Activated CD8-positive, alpha-beta memory T cell treated with anti-CD3 and anti-CD28 coated beads, Interleukin-2, amount 10 ng/mL, durations not matched to agents 7 days and 5 days (primary cell): ENCODE measurements around the gene LEMD2. TPM values are rescaled to one million over a fixed set of nuclear protein-coding genes. Genes with fewer than 3 reads are reported as not detected.
A peak's percentile ranks its signal among the peaks of the same experiment; 100 is the strongest.

Source experiments
- ATAC-seq: fragments of 150-1000 bp; cut with Tn5 transposase; one replicate; pipeline ENCODE4 v1.10.0; 2021; ENCODE audit warnings: moderate library complexity
- CTCF ChIA-PET: fragments of 350-600 bp; sonication (Branson Sonifier 250); formaldehyde crosslinking; loops from one replicate; lab custom pipeline; 2021; ENCODE audit warnings: antibody characterized with exemption; lab: Charles Lee
- DNase-seq: peaks from one replicate; pipeline ENCODE4 v3.0.0-alpha.2; 2020
- H3K27ac Mint-ChIP-seq: one replicate; pipeline ENCODE4 v1.8.0; 2021; ENCODE audit warnings: mild to moderate bottlenecking, mixed read lengths
- H3K27me3 Mint-ChIP-seq: one replicate; pipeline ENCODE4 v1.8.0; 2021; ENCODE audit warnings: mixed read lengths
- H3K36me3 Mint-ChIP-seq: one replicate; pipeline ENCODE4 v1.8.0; 2021; ENCODE audit warnings: mild to moderate bottlenecking, mixed read lengths
- H3K4me1 Mint-ChIP-seq: one replicate; pipeline ENCODE4 v1.8.0; 2021; ENCODE audit warnings: mixed read lengths
- H3K4me3 Mint-ChIP-seq: one replicate; pipeline ENCODE4 v1.8.0; 2021; ENCODE audit warnings: mild to moderate bottlenecking, moderate library complexity, mixed read lengths
- H3K9me3 Mint-ChIP-seq: one replicate; pipeline ENCODE4 v1.8.0; 2022; ENCODE audit warnings: low read depth, mixed read lengths
- total RNA-seq, 2 experiments: library from RNA; stranded (reverse); gene quantifications; one replicate each; pipeline ENCODE4 v1.2.3, GENCODE V29; 2021

LEMD2 gene
- total RNA-seq, 2 experiments from 2014 or later: 64.9 to 80.3 TPM

DNA sequence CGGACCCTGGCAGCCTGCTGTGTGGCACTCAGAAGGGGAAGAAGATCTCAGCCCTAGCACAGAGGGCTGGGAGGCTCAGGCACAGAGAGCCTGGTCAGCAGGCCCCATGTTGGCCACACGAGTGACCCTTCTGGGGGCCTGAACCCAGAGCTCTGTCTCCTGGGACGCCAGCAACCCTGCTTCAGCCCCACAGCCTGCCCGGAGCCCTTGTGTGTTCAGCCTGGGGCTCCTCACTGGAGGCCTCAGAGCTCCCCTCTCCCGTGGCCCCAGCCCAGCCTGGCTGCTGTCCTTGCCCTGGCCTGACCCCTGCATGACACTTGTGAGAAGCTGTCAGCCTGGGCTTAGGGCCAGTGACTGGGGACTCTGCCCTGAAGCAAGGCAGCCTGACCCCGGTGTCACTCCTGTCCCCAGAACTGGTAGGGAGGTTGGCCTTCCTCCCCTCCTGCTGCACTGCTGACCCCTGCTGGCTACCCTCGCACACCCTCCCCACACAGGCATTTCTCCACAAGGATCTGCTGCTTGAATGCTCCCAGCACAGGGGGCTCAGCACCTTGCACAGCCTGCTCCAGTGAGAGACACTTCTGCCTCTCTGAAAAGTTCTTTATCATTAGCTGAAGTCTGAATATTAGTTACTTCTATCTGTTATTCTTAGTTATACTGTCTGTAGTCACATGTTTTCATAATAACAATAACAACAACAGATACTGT is 26.9 kb downstream of the LEMD2 start:
- Mint-ChIP-seq H3K27me3 (peaks cover 2% of the 10 kb centered on the region), H3K36me3 (no peaks in the 10 kb centered on the region), H3K27ac (no peak overlapping the region), H3K9me3 (no peaks in the 10 kb centered on the region), H3K4me1 (peaks cover 5% of the 10 kb centered on the region), H3K4me3 (no peak overlapping the region)
- peak; percentile 70 for DNase-seq
- ATAC-seq: peak; percentile 71
- CTCF ChIA-PET: interaction anchor here (0.9 to 7.6 kb wide), 8 partner anchors 8 to 266 kb away, joined by 4 to 58 read pairs (median 6); partner anchors contain the start of gene UQCC2

DNA sequence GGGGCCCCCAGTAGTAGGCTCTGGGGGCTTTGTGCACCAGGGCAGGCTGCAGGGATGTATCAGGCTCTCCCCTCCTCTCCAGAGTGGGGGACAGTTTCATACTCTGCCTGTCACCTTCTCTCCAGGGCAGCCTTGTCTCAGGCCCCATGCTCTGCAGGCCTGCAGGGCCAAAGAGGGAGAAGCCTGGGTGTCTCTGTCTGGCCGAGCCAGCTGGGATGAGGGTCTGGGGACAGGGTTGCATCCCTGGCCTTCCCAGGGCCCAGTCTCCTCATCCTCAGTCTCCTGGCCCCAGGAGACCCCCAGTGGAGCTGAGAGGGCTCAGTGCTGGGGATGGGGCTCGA is 27.4 kb downstream of the LEMD2 start:
- ATAC-seq (no peak), DNase-seq (no peak)
- Mint-ChIP-seq H3K27ac (no peak overlapping the region), H3K9me3 (no peaks in the 10 kb centered on the region), H3K4me3 (no peak overlapping the region), H3K36me3 (no peaks in the 10 kb centered on the region), H3K4me1 (peaks cover 5% of the 10 kb centered on the region), H3K27me3 (peaks cover 2% of the 10 kb centered on the region)
- CTCF ChIA-PET: interaction anchor here (1.0 to 7.6 kb wide), 8 partner anchors 9 to 266 kb away, joined by 3 to 58 read pairs (median 6); partner anchors contain the start of gene UQCC2

DNA sequence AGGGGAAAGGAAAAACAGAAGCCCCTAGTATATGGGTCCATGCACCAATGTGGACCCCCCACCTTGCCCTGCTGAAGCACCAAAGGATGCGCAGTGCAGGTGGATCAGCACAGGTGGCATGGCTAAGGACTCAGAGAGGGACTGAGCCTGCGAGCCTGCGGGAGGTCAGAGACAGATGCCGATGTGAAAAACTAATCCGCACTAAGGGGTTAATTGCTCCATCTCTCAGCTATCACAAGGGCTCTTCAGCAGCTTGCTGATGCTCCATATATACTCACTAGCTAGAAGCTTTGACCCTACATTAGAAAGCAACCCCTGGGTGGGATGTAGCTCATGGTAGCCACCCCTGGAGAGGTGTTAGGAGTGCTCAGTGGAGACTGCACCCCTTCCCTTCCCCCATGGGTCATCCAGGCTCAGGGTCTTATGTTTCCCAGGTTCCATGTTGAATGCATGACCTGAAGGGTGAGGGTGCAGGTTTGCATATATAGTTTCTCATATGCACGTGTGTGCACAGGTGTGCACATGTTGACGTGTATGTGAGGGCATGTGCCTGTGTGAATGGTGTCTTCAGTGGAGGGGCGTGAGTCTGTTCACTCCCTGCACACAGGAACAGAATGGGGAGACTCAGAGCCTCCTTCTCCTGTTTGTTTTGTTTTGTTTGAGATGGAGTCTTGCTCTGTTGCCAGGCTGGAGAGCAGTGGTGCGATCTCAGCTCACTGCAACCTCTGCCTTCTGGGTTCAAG is 28.9 kb downstream of the LEMD2 start:
- Mint-ChIP-seq H3K27ac (no peak overlapping the region), H3K27me3 (peaks cover 5% of the 10 kb centered on the region), H3K4me3 (no peak overlapping the region), H3K9me3 (no peaks in the 10 kb centered on the region), H3K4me1 (peaks cover 5% of the 10 kb centered on the region), H3K36me3 (no peaks in the 10 kb centered on the region)
- DNase-seq (no peak), ATAC-seq (no peak)
- CTCF ChIA-PET: interaction anchor here (0.8 to 7.6 kb wide), 8 partner anchors 11 to 393 kb away, joined by 3 to 58 read pairs (median 6); partner anchors contain the start of gene UQCC2

DNA sequence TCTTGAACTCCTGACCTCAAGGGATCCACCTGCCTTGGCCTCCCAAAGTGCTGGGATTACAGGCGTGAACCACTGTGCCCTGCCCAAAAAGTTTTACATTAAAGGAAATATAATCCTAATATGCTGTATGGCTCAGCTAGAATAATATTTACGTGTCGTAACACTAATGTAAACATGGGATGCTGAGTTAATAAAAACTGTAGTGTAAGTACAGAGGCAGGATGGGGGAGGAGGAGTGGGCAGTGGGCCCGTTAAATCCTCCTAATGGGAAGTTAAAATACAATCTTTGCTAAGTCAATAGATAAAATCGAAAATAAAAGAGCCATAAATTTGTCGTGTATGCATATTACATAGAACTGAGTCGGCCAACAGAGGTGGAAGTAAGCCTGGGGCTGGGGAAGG is 30.1 kb downstream of the LEMD2 start:
- no peak for ATAC-seq
- no peak overlapping the region for H3K4me3 Mint-ChIP-seq
- H3K9me3 Mint-ChIP-seq: no peaks in the 10 kb centered on the region
- no peaks in the 10 kb centered on the region for H3K36me3 Mint-ChIP-seq
- H3K4me1 Mint-ChIP-seq: peaks cover 5% of the 10 kb centered on the region
- no peak for DNase-seq
- H3K27ac Mint-ChIP-seq: no peak overlapping the region
- CTCF ChIA-PET: interaction anchor here (3.1 to 7.6 kb wide), 3 partner anchors 12 to 15 kb away, joined by 10 to 58 read pairs (median 28); no protein-coding TSS in a partner anchor
- H3K27me3 Mint-ChIP-seq: peaks cover 5% of the 10 kb centered on the region

DNA sequence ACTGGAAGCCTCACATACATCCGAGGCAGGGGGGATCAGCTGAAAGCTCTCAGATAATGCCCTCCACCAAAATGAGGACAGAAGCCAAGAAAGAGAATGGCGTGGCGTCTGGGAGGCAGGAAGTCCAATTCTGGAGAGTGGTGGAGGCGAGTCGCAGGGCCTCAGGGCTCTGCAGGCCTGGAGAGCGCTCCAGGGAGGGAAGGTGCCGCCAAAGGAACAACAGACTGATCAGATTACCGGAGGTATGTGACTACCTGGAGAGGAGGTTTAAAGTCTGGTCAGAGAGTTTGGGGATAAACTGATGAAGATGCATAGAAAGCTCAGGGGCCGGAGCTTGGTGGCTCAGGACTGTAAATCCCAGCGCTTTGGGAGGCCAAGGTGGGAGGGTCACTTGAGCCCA is 31.0 kb downstream of the LEMD2 start:
- Mint-ChIP-seq H3K4me3 (no peak overlapping the region), H3K36me3 (no peaks in the 10 kb centered on the region), H3K9me3 (no peaks in the 10 kb centered on the region), H3K4me1 (peaks cover 5% of the 10 kb centered on the region), H3K27ac (no peak overlapping the region), H3K27me3 (peaks cover 5% of the 10 kb centered on the region)
- CTCF ChIA-PET: interaction anchor here (1.2 to 7.6 kb wide), 4 partner anchors 13 to 406 kb away, joined by 3 to 58 read pairs (median 7); partner anchors contain the start of gene UQCC2
- no peak for DNase-seq
- no peak for ATAC-seq

DNA sequence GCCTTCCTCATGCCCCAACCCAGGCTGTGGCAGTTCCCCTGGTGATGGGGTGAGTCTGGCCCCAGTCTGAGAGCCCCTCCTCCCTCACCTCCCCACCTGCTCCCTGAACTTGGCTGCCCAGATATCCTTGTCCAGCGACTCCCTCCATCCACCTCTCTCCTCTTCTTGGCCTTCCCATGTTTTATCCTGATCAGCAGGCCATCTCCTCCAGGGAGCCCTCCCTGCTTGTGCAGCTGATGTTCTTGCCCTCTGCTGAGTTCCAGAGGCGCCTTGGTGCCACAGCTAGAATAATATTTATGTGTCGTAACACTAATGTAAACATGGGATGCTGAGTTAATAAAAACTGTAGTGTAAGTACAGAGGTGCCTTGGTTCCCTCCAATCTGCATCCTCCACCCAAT is 31.8 kb downstream of the LEMD2 start:
- no peaks in the 10 kb centered on the region for H3K36me3 Mint-ChIP-seq
- H3K9me3 Mint-ChIP-seq: no peaks in the 10 kb centered on the region
- H3K27ac Mint-ChIP-seq: no peak overlapping the region
- CTCF ChIA-PET: interaction anchor here (1.2 to 7.6 kb wide), 5 partner anchors 13 to 406 kb away, joined by 3 to 58 read pairs (median 4); partner anchors contain the start of gene UQCC2
- ATAC-seq (no peak), DNase-seq (no peak)
- H3K27me3 Mint-ChIP-seq: peaks cover 5% of the 10 kb centered on the region
- H3K4me1 Mint-ChIP-seq: peaks cover 5% of the 10 kb centered on the region
- H3K4me3 Mint-ChIP-seq: no peak overlapping the region

DNA sequence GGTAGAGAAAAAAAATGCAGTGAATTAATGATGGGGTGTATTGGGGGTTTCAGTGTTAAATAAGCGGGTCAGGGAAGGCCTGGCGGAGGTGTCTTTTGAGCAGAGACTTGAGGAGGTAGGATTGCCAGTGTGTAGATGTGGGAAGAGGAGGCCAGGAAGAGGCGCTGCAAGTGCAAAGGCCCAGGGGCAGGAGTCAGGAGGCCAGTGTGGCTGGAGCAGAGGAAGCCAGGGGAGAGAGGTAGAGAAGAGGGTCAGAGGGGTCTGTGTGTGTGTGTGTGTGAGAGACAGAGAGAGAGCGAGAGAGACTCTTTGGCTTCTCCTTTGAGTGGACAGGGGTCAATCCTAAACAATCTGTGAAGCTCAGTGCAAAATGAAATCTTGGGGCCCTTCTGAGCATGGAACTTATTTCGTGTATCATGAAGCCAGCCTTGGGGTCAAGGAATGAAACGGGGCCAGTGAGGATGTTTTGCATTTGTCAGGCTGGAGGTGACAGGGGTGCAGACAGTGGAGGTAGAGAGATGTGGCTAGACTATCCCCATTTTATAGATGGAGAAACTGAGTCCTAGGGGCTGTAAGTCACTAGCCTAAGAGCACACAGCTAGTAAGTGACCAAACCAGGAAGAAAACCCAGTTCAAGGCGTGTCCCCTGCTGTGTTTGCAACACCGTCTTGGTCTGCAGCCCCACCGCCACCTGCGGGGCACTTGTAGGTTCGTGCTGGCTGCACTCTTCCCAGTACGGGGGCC is 32.5 kb downstream of the LEMD2 start:
- Mint-ChIP-seq H3K4me1 (peaks cover 5% of the 10 kb centered on the region), H3K9me3 (no peaks in the 10 kb centered on the region), H3K36me3 (no peaks in the 10 kb centered on the region), H3K27ac (no peak overlapping the region), H3K4me3 (no peak overlapping the region), H3K27me3 (peaks cover 5% of the 10 kb centered on the region)
- DNase-seq: no peak
- ATAC-seq: no peak
- CTCF ChIA-PET: interaction anchor here (1.3 to 7.6 kb wide), 3 partner anchors 12 to 45 kb away, joined by 3 to 58 read pairs (median 10); partner anchors contain the start of gene UQCC2

DNA sequence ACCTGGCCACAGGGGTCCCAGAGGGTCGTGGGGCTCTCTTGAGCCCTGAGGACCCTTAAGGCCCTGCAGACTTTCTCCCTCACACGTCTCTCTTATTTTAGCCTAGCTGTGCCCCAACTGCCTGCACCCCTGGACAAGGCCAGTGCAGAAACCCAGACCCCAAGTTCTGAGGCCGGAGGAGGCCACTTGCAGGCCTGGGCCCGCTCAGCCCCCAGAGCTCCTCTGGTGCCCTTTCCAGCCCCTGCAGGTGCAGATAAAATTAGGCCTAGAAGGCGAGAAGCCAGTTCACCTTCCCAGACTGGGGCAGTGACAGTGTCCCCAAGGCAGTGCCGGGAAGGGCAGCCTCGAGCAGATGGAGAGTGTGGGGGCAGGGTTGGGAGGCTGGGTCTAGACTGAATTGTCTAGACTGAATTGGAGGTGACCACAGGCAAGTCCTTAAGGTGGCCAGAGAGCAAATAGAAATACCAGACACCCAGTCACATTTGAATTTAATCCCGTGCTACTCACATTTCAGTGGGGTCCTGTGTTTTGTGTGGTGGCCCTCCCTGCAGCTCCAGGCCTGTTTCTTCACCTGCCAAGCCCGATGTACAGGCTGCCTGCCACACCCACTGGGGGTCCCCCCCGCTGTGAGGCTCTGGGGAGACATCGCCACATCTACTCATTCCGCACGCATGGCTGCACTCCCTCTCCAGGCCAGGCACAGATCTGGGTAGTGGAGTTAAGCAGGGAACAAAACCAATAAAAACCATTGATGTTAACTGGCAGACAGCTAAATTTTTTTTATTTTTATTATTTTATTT is 33.7 kb downstream of the LEMD2 start:
- H3K27ac Mint-ChIP-seq: no peak overlapping the region
- DNase-seq: no peak
- no peaks in the 10 kb centered on the region for H3K9me3 Mint-ChIP-seq
- no peaks in the 10 kb centered on the region for H3K36me3 Mint-ChIP-seq
- H3K27me3 Mint-ChIP-seq: peaks cover 5% of the 10 kb centered on the region
- no peaks in the 10 kb centered on the region for H3K4me1 Mint-ChIP-seq
- no peak overlapping the region for H3K4me3 Mint-ChIP-seq
- ATAC-seq: no peak
- CTCF ChIA-PET: interaction anchor here (1.3 to 3.1 kb wide), 3 partner anchors 11 to 16 kb away, joined by 4 to 10 read pairs (median 6); no protein-coding TSS in a partner anchor

DNA sequence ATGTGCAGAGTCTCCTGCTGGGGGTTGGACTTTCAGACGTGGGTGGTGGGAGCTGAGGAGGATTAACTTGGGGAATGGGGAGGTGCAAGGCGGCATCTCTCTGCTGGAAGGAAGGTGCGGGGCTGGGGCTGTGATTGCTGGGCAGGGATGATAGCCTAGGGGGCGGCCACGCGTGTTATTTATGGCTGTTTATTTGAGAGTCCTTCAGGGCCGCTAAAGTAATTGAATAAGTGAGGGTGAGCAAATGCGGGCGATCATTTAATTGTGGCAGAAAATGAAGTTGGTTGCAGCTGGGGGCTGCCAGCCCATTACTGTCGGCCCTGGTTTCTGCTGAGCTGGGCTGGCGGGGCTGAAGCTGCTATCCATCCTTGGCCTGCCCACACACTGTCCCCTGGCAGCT is 34.7 kb downstream of the LEMD2 start:
- no peak overlapping the region for H3K4me3 Mint-ChIP-seq
- no peaks in the 10 kb centered on the region for H3K36me3 Mint-ChIP-seq
- CTCF ChIA-PET: interaction anchor here (1.3 to 2.0 kb wide), 2 partner anchors 10 to 17 kb away, joined by 4 to 6 read pairs; no protein-coding TSS in a partner anchor
- H3K9me3 Mint-ChIP-seq: no peaks in the 10 kb centered on the region
- DNase-seq (no peak), ATAC-seq (no peak)
- H3K4me1 Mint-ChIP-seq: no peaks in the 10 kb centered on the region
- H3K27ac Mint-ChIP-seq: no peak overlapping the region
- peaks cover 5% of the 10 kb centered on the region for H3K27me3 Mint-ChIP-seq

DNA sequence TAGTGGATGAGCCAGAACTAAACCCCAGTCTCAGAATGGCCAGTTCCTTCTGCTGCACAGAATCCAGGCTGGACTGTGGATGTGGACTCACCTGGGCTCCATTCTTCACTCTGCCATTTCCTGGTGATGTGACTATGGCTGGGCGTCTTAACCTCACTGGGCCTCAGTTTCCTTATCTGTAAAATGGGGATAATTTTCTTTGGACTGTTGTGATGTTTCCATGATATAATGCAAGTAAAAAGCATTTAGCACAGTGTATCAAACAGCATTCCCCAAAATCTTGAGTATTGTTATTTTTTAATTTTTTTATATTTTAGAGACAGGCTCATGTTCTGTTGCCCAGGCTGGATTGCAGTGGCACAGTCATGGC is 36.3 kb downstream of the LEMD2 start:
- Mint-ChIP-seq H3K9me3 (no peaks in the 10 kb centered on the region), H3K36me3 (no peaks in the 10 kb centered on the region), H3K4me3 (no peak overlapping the region), H3K27me3 (peaks cover 4% of the 10 kb centered on the region), H3K4me1 (no peaks in the 10 kb centered on the region), H3K27ac (no peak overlapping the region)
- ATAC-seq (no peak), DNase-seq (no peak)
- CTCF ChIA-PET: no interaction called here

DNA sequence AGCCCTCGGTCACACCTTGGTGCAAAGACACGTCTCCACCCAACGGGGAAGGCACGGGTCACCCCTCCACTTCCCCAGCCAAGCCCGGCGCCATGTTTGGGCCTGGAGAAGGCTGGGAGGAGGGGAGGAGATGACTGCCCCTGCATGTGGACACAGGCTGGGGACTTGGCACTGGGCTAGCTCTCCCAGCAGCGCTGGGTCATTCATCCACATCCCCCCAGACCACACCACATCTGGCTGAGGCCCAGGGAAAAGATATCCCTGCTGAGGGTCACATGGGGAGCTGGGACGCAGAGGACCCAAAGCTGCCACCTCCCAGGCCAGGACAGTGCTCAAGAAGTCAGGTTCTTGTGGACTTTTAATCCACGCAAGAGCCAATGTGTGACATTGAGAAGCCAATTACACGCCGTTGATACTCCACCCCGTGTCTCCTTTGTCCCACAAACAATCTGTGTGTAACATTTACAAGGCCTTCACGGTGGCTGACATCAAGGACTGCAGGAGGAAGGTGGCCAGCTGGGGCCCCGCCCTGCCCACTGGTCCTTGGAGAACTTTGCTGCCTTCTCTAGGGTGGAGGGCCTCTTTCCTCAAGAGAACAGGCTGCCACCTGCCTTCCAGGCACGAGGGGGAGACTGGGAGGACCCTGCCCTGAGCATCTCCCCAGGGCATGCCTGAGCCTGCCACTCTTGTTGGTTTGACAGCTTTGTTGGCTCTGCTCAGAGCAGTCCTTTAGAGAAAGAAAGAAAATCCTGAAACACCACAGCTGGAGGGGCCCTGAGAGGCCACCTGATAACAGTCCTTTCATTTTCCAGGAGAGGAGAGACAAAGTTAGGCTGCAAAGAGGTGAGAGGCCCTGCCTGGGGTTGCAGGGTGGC is 36.9 kb downstream of the LEMD2 start:
- CTCF ChIA-PET: interaction anchor here (1.0 kb wide), 1 partner anchor 19 kb away, joined by 3 read pairs; no protein-coding TSS in a partner anchor
- Mint-ChIP-seq H3K4me3 (no peak overlapping the region), H3K9me3 (no peaks in the 10 kb centered on the region), H3K4me1 (no peaks in the 10 kb centered on the region), H3K36me3 (no peaks in the 10 kb centered on the region), H3K27me3 (peaks cover 4% of the 10 kb centered on the region), H3K27ac (no peak overlapping the region)
- DNase-seq (no peak), ATAC-seq (no peak)
